ENCODE measurements around the gene B4GALNT1. TPM values are rescaled to one million over a fixed set of nuclear protein-coding genes. Genes with fewer than 3 reads are reported as not detected.

Gene B4GALNT1
- total and polyA plus RNA-seq, 2 of the 13 experiments (the other 11 are each of a cell fraction or from before 2014, with no cell fraction given), result 4.5 to 5.4 TPM

DNA sequence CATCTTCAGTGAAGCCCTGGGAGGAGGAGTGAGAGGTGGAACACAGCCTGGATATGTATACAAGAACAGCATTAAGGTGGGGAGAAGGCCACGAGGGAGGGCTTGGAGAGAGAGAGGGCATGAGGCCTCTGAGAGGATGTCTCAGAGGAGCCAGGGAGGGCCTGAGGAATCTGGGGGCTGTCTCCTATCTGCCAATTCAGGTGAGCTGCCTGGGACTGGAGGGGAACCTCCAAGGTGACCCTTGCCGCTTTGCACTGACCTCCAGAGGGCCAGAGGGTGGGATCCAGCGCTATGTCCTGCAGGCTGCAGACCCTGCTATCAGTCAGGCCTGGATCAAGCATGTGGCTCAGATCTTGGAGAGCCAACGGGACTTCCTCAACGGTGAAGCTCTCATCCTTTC is 17.4 kb downstream of the B4GALNT1 start (continued):
- TF ChIP-seq, protein P1, sequence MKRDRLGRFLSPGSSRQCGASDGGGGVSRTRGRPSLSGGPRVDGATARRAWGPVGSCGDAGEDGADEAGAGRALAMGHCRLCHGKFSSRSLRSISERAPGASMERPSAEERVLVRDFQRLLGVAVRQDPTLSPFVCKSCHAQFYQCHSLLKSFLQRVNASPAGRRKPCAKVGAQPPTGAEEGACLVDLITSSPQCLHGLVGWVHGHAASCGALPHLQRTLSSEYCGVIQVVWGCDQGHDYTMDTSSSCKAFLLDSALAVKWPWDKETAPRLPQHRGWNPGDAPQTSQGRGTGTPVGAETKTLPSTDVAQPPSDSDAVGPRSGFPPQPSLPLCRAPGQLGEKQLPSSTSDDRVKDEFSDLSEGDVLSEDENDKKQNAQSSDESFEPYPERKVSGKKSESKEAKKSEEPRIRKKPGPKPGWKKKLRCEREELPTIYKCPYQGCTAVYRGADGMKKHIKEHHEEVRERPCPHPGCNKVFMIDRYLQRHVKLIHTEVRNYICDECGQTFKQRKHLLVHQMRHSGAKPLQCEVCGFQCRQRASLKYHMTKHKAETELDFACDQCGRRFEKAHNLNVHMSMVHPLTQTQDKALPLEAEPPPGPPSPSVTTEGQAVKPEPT (CRISPR knock-in tag; IDR thresholded peaks at IDR 0.05; ENCODE audit: low read depth), result no peak
- TF ChIP-seq ZNF343 (CRISPR knock-in tag; IDR thresholded peaks at IDR 0.05), result no peak
- TF ChIP-seq, protein P2, sequence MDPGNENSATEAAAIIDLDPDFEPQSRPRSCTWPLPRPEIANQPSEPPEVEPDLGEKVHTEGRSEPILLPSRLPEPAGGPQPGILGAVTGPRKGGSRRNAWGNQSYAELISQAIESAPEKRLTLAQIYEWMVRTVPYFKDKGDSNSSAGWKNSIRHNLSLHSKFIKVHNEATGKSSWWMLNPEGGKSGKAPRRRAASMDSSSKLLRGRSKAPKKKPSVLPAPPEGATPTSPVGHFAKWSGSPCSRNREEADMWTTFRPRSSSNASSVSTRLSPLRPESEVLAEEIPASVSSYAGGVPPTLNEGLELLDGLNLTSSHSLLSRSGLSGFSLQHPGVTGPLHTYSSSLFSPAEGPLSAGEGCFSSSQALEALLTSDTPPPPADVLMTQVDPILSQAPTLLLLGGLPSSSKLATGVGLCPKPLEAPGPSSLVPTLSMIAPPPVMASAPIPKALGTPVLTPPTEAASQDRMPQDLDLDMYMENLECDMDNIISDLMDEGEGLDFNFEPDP (CRISPR knock-in tag; conservative IDR thresholded peaks at IDR 0.05), result no peak
- TF ChIP-seq ZNF749 (CRISPR knock-in tag; IDR thresholded peaks at IDR 0.05; ENCODE audit: borderline replicate concordance), result no peak

DNA sequence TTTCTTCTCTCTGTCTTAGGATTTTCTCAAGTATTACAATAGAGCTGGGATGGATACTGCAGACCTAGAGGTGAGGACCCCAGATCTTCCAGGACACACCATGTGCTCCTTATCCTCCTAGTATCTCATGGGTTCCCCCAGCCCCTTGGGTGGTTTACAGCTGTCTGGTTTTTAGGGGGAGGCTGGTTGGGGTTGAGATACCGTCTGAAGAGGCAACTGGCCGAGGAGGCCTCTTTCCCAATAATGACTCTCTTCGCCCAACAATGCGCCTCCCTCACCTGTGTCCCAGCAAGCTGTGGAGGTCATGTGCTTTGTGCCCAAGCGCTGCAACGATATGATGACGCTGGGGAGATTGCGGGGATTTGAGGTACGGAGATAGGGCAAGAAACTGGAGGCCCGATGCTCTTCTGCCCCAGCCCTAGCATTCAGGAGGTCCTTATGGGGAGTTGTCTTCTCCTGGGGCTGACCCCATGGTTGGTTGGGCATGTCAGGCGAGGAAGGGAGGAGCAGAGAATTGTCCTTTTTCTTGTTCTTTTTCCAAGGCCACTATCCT is 18.0 kb downstream of the B4GALNT1 start:
- Histone ChIP-seq H3K4me1 (ENCODE audit: insufficient read depth, low read length) (peaks cover 44% of the 10 kb centered on the region), H4K20me1 (ENCODE audit: insufficient read depth, low read length) (no peaks in the 10 kb centered on the region), H3K9me3 (ENCODE audit: low read length) (no peaks in the 10 kb centered on the region), H3K9ac (ENCODE audit: insufficient read depth, low read depth, low read length) (no peak overlapping the region), H3K36me3 (replicated peaks in 1 of 2; ENCODE audit: control insufficient read depth in 1 of 2, insufficient read depth in 2 of 2, low read length in 2 of 2) (no peaks in the 10 kb centered on the region), H3K4me2 (ENCODE audit: low read depth, low read length) (no peak overlapping the region), H3K79me2 (ENCODE audit: insufficient read depth, low read length) (no peaks in the 10 kb centered on the region), H2AFZ (ENCODE audit: low read length) (no peak overlapping the region), H3K27ac (ENCODE audit: extremely low read length, insufficient read depth, low read length) (no peak overlapping the region), H3K27me3 (ENCODE audit: control insufficient read depth in 1 of 2, insufficient read depth in 2 of 2, low read length in 2 of 2) (peaks cover 2 to 20% of the 10 kb centered on the region in 2 experiments; a peak in 4 of 5 replicates), H3K4me3 (replicated peaks in 1 of 3; ENCODE audit: insufficient read depth in 1 of 3, low read depth in 2 of 3, low read length in 3 of 3) (no peak overlapping the region)
- FAIRE-seq (no peak), ATAC-seq (no peak), DNase-seq (ENCODE audit: low spot score) (no peak)
- CTCF ChIA-PET (ENCODE audit: low intra/inter-chr PET ratio, low total read pairs), result no interaction called here
- POLR2A ChIA-PET, result interaction anchor here (1.1 to 1.9 kb wide), 2 partner anchors 24 to 32 kb away, joined by 3 to 9 read pairs; partner anchors contain the start of gene PIP4K2C
- intact Hi-C loops (cut with micrococcal nuclease; ENCODE audit: unreplicated experiment) (no loop called here), in situ Hi-C loops (cut with HindIII; ENCODE audit: extremely low pct_ligation_motif_present, low pct_unique_long_range_greater_than_20kb) (no loop called here)
- WGBS (ENCODE audit: low lambda C conversion rate), result 75% methylated on average over 11 of the region's 11 CpGs
- no TSS peak for BruUV-seq (replicated peaks)
- TF ChIP-seq, protein P3, sequence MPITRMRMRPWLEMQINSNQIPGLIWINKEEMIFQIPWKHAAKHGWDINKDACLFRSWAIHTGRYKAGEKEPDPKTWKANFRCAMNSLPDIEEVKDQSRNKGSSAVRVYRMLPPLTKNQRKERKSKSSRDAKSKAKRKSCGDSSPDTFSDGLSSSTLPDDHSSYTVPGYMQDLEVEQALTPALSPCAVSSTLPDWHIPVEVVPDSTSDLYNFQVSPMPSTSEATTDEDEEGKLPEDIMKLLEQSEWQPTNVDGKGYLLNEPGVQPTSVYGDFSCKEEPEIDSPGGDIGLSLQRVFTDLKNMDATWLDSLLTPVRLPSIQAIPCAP (CRISPR knock-in tag; IDR thresholded peaks at IDR 0.05; ENCODE audit: low read depth), result no peak
- TF ChIP-seq ZNF207 (IDR thresholded peaks at IDR 0.05; ENCODE audit: borderline replicate concordance) (no peak), TEAD3 (CRISPR knock-in tag; optimal IDR thresholded peaks at IDR 0.05; ENCODE audit: borderline replicate concordance) (no peak), FIP1L1 (IDR thresholded peaks at IDR 0.05; ENCODE audit: borderline replicate concordance, insufficient read depth, low read depth, low read length) (no peak), ARID2 (CRISPR knock-in tag; IDR thresholded peaks at IDR 0.05; ENCODE audit: borderline replicate concordance) (no peak), NR2F6 (IDR thresholded peaks at IDR 0.05) (no peak), NR2F6 (CRISPR knock-in tag; IDR thresholded peaks at IDR 0.05) (no peak), ETV5 (CRISPR knock-in tag; IDR thresholded peaks at IDR 0.05; ENCODE audit: borderline replicate concordance) (no peak)
- TF ChIP-seq, protein P4, sequence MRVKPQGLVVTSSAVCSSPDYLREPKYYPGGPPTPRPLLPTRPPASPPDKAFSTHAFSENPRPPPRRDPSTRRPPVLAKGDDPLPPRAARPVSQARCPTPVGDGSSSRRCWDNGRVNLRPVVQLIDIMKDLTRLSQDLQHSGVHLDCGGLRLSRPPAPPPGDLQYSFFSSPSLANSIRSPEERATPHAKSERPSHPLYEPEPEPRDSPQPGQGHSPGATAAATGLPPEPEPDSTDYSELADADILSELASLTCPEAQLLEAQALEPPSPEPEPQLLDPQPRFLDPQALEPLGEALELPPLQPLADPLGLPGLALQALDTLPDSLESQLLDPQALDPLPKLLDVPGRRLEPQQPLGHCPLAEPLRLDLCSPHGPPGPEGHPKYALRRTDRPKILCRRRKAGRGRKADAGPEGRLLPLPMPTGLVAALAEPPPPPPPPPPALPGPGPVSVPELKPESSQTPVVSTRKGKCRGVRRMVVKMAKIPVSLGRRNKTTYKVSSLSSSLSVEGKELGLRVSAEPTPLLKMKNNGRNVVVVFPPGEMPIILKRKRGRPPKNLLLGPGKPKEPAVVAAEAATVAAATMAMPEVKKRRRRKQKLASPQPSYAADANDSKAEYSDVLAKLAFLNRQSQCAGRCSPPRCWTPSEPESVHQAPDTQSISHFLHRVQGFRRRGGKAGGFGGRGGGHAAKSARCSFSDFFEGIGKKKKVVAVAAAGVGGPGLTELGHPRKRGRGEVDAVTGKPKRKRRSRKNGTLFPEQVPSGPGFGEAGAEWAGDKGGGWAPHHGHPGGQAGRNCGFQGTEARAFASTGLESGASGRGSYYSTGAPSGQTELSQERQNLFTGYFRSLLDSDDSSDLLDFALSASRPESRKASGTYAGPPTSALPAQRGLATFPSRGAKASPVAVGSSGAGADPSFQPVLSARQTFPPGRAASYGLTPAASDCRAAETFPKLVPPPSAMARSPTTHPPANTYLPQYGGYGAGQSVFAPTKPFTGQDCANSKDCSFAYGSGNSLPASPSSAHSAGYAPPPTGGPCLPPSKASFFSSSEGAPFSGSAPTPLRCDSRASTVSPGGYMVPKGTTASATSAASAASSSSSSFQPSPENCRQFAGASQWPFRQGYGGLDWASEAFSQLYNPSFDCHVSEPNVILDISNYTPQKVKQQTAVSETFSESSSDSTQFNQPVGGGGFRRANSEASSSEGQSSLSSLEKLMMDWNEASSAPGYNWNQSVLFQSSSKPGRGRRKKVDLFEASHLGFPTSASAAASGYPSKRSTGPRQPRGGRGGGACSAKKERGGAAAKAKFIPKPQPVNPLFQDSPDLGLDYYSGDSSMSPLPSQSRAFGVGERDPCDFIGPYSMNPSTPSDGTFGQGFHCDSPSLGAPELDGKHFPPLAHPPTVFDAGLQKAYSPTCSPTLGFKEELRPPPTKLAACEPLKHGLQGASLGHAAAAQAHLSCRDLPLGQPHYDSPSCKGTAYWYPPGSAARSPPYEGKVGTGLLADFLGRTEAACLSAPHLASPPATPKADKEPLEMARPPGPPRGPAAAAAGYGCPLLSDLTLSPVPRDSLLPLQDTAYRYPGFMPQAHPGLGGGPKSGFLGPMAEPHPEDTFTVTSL (CRISPR knock-in tag; IDR thresholded peaks at IDR 0.05; ENCODE audit: borderline replicate concordance), result no peak
